GM04503 (cell line): Measurements from ENCODE around the gene SBF2.

Source experiments
- DNase-seq: peaks from one replicate; pipeline ENCODE4 v3.0.0-alpha.2; 2012; ENCODE audit warnings: low read depth

The SBF2 gene

GRCh38 chr11:9851366-9851765 is 442.7 kb downstream of the SBF2 start:
- DNase-seq: no peak

- no peak for DNase-seq
Observed at GRCh38 chr11:9850224-9850895, 443.7 kb downstream of the SBF2 start.

- no peak for DNase-seq
Observed at GRCh38 chr11:9849389-9849788, 444.6 kb downstream of the SBF2 start.

GRCh38 chr11:9847636-9848035 is 446.4 kb downstream of the SBF2 start:
- DNase-seq: no peak

GRCh38 chr11:9842923-9843322 is 451.1 kb downstream of the SBF2 start:
- no peak for DNase-seq

GRCh38 chr11:9840460-9841004 is 453.5 kb downstream of the SBF2 start:
- DNase-seq: no peak

- DNase-seq: no peak
Observed at GRCh38 chr11:9839550-9839949, 454.5 kb downstream of the SBF2 start.

GRCh38 chr11:9838961-9839360 is 455.1 kb downstream of the SBF2 start:
- no peak for DNase-seq

GRCh38 chr11:9838229-9838628 is 455.8 kb downstream of the SBF2 start:
- no peak for DNase-seq

GRCh38 chr11:9834291-9834690 is 459.7 kb downstream of the SBF2 start:
- no peak for DNase-seq

- DNase-seq: no peak
Observed at GRCh38 chr11:9831122-9831521, 462.9 kb downstream of the SBF2 start.

- no peak for DNase-seq
Observed at GRCh38 chr11:9827708-9828107, 466.3 kb downstream of the SBF2 start.

GRCh38 chr11:9826390-9826789 is 467.6 kb downstream of the SBF2 start:
- no peak for DNase-seq

GRCh38 chr11:9825895-9826294 is 468.1 kb downstream of the SBF2 start:
- DNase-seq: no peak

- DNase-seq: peak; percentile 77
Observed at GRCh38 chr11:9825315-9825714, 468.7 kb downstream of the SBF2 start.

GRCh38 chr11:9823887-9824385 is 470.1 kb downstream of the SBF2 start:
- no peak for DNase-seq

- DNase-seq: no peak
Observed at GRCh38 chr11:9823439-9823838, 470.6 kb downstream of the SBF2 start.

GRCh38 chr11:9821008-9821752 is 472.8 kb downstream of the SBF2 start:
- DNase-seq: peak; percentile 72

GRCh38 chr11:9820260-9820659 is 473.8 kb downstream of the SBF2 start:
- DNase-seq: no peak

GRCh38 chr11:9817191-9817590 is 476.8 kb downstream of the SBF2 start:
- no peak for DNase-seq

GRCh38 chr11:9815486-9816136 is 478.4 kb downstream of the SBF2 start:
- DNase-seq: peak; percentile 74

GRCh38 chr11:9814108-9814507 is 479.9 kb downstream of the SBF2 start:
- no peak for DNase-seq

GRCh38 chr11:9808943-9809342 is 485.1 kb downstream of the SBF2 start:
- no peak for DNase-seq
